ENCODE data around the gene BACH2. TPM values are rescaled to one million over a fixed set of nuclear protein-coding genes. Genes with fewer than 3 reads are reported as not detected.

The BACH2 gene
- polyA plus RNA-seq, 1 donor from 2014 or later: 45.5 TPM

- TF ChIP-seq MXI1 (conservative IDR thresholded peaks at IDR 0.05; ENCODE audit: poor library complexity, severe bottlenecking): no peak
- TF ChIP-seq, protein P1, sequence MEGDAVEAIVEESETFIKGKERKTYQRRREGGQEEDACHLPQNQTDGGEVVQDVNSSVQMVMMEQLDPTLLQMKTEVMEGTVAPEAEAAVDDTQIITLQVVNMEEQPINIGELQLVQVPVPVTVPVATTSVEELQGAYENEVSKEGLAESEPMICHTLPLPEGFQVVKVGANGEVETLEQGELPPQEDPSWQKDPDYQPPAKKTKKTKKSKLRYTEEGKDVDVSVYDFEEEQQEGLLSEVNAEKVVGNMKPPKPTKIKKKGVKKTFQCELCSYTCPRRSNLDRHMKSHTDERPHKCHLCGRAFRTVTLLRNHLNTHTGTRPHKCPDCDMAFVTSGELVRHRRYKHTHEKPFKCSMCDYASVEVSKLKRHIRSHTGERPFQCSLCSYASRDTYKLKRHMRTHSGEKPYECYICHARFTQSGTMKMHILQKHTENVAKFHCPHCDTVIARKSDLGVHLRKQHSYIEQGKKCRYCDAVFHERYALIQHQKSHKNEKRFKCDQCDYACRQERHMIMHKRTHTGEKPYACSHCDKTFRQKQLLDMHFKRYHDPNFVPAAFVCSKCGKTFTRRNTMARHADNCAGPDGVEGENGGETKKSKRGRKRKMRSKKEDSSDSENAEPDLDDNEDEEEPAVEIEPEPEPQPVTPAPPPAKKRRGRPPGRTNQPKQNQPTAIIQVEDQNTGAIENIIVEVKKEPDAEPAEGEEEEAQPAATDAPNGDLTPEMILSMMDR (IDR thresholded peaks at IDR 0.05; ENCODE audit: poor library complexity, severe bottlenecking): no peak
- TF ChIP-seq EZH2 (IDR thresholded peaks at IDR 0.05; ENCODE audit: borderline replicate concordance, insufficient read depth, low read length, poor library complexity, severe bottlenecking): no peak
- no peak for TF ChIP-seq EP300 (conservative IDR thresholded peaks at IDR 0.05; ENCODE audit: poor library complexity, severe bottlenecking)
- TF ChIP-seq, protein P2, sequence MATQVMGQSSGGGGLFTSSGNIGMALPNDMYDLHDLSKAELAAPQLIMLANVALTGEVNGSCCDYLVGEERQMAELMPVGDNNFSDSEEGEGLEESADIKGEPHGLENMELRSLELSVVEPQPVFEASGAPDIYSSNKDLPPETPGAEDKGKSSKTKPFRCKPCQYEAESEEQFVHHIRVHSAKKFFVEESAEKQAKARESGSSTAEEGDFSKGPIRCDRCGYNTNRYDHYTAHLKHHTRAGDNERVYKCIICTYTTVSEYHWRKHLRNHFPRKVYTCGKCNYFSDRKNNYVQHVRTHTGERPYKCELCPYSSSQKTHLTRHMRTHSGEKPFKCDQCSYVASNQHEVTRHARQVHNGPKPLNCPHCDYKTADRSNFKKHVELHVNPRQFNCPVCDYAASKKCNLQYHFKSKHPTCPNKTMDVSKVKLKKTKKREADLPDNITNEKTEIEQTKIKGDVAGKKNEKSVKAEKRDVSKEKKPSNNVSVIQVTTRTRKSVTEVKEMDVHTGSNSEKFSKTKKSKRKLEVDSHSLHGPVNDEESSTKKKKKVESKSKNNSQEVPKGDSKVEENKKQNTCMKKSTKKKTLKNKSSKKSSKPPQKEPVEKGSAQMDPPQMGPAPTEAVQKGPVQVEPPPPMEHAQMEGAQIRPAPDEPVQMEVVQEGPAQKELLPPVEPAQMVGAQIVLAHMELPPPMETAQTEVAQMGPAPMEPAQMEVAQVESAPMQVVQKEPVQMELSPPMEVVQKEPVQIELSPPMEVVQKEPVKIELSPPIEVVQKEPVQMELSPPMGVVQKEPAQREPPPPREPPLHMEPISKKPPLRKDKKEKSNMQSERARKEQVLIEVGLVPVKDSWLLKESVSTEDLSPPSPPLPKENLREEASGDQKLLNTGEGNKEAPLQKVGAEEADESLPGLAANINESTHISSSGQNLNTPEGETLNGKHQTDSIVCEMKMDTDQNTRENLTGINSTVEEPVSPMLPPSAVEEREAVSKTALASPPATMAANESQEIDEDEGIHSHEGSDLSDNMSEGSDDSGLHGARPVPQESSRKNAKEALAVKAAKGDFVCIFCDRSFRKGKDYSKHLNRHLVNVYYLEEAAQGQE (IDR thresholded peaks at IDR 0.05; ENCODE audit: borderline replicate concordance): no peak
- no peak for TF ChIP-seq TAF1 (IDR thresholded peaks at IDR 0.05; ENCODE audit: low read depth)
- TF ChIP-seq SMC3 (conservative IDR thresholded peaks at IDR 0.05; ENCODE audit: poor library complexity): no peak
- no peak for TF ChIP-seq RAD21 (conservative IDR thresholded peaks at IDR 0.05)
- no peak for TF ChIP-seq POLR2AphosphoS5 (IDR thresholded peaks at IDR 0.05)
- Histone ChIP-seq H3K4me2 (ENCODE audit: low read length) (no peak overlapping the region), H3K79me2 (replicated peaks; ENCODE audit: insufficient read depth, low read length) (peaks cover 57% of the 10 kb centered on the region), H3K9me3 (ENCODE audit: low read length) (no peaks in the 10 kb centered on the region), H3K36me3 (ENCODE audit: insufficient read depth, low read length) (peaks cover 3% of the 10 kb centered on the region), H3K9ac (ENCODE audit: low read length) (no peak overlapping the region), H3K4me3 (ENCODE audit: low read length) (no peak overlapping the region), H3K27me3 (ENCODE audit: insufficient read depth, low read depth, low read length) (no peaks in the 10 kb centered on the region), H2AFZ (ENCODE audit: low read depth, low read length) (no peak overlapping the region), H3F3A (ENCODE audit: insufficient read depth, low read length, poor library complexity, severe bottlenecking) (peaks cover 4% of the 10 kb centered on the region), H4K20me1 (ENCODE audit: insufficient read depth) (no peaks in the 10 kb centered on the region), H3K9me2 (ENCODE audit: insufficient read depth, low read length) (no peaks in the 10 kb centered on the region), H3K27ac (ENCODE audit: low read length) (no peak overlapping the region)
These were observed 139.2 kb downstream of the BACH2 start for GRCh38 chr6:90157441-90157840.

DNA sequence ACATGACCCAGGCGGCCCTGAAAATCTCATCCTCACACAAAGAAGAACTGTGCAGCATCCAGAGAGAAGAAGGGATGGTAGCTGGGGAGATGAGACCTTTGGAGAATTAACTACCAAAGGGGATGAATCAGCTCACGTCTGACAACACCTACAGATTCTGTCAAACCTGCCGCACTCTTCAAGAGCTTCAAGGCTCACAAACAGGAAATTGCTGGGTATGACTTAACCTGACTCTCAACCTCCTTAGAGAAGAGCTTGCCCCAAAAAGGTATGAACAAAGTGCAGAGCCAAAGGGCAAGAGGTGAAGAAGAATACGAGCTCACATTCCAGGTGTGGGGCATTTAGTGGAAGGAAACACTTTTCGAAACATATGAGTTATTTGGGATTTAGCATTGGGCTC, 139.8 kb downstream of the BACH2 start:
- Histone ChIP-seq H3K9ac (ENCODE audit: low read length) (no peak overlapping the region), H3F3A (ENCODE audit: insufficient read depth, low read length, poor library complexity, severe bottlenecking) (peaks cover 4% of the 10 kb centered on the region)

More for the DNA sequence above, 139.8 kb downstream of the BACH2 start:
- TF ChIP-seq RAD21 (conservative IDR thresholded peaks at IDR 0.05): no peak
- TF ChIP-seq EZH2 (IDR thresholded peaks at IDR 0.05; ENCODE audit: borderline replicate concordance, insufficient read depth, low read length, poor library complexity, severe bottlenecking): no peak
- TF ChIP-seq, protein P2 (IDR thresholded peaks at IDR 0.05; ENCODE audit: borderline replicate concordance): no peak
- no peak for TF ChIP-seq SMC3 (conservative IDR thresholded peaks at IDR 0.05; ENCODE audit: poor library complexity)
- TF ChIP-seq TAF1 (IDR thresholded peaks at IDR 0.05; ENCODE audit: low read depth): no peak
- no peak for TF ChIP-seq POLR2AphosphoS5 (IDR thresholded peaks at IDR 0.05)
- TF ChIP-seq MXI1 (conservative IDR thresholded peaks at IDR 0.05; ENCODE audit: poor library complexity, severe bottlenecking): no peak
- TF ChIP-seq, protein P1 (IDR thresholded peaks at IDR 0.05; ENCODE audit: poor library complexity, severe bottlenecking): no peak
- no peak for TF ChIP-seq EP300 (conservative IDR thresholded peaks at IDR 0.05; ENCODE audit: poor library complexity, severe bottlenecking)
- Histone ChIP-seq H4K20me1 (ENCODE audit: insufficient read depth) (no peaks in the 10 kb centered on the region), H3K36me3 (ENCODE audit: insufficient read depth, low read length) (peaks cover 3% of the 10 kb centered on the region), H3K79me2 (replicated peaks; ENCODE audit: insufficient read depth, low read length) (peaks cover 53% of the 10 kb centered on the region), H3K9me3 (ENCODE audit: low read length) (no peaks in the 10 kb centered on the region), H3K4me2 (ENCODE audit: low read length) (no peak overlapping the region), H2AFZ (ENCODE audit: low read depth, low read length) (no peak overlapping the region), H3K9me2 (ENCODE audit: insufficient read depth, low read length) (no peaks in the 10 kb centered on the region), H3K4me3 (ENCODE audit: low read length) (no peak overlapping the region), H3K27ac (ENCODE audit: low read length) (no peak overlapping the region), H3K27me3 (ENCODE audit: insufficient read depth, low read depth, low read length) (no peaks in the 10 kb centered on the region)
